ENCODE data around the gene POLR2L.

DNA sequence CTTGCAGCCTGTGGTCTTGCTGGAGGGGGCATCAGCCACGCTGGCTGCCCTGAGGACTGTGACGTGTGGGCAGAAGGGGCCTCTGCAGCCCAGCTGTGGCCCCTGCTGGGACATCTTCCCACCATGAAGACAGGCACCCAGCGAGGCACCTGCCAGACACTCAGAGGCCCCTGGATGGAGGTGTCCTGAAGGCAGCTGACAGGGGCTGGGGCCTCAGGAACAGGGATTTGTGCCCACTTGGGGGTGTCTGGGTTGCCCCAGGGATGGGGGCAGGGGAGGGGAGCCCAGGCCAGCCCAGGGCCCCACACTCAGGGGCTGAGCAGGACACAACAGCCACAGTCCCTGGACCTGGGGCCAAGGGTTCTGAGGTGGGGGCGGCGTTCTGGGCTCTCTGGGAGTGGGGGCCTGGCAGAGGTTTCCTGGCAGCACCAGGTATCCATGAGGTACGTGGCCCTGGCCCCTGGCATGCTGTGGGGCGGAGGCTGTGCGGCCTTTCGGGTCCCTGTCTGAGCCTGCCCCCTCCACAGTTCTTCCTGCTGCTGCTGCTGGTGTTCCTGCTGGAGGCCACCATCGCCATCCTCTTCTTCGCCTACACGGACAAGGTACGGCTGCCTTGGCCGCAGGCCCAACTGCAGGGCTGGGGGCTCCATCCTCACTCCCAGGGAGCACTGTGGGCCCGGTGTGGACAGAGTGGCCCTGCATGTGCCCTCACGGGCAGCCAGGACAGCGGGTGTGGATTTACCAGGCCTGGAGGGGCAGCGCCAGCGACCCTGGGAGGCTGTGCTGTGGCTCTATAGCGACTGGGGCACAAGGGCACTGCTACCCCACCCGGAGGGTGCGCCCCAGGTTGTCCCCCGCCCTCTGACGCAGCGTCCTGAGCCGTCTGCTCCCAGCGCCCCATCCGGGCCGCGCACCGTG, 21.8 kb upstream of the POLR2L start:
- TF ChIP-seq, protein P1, sequence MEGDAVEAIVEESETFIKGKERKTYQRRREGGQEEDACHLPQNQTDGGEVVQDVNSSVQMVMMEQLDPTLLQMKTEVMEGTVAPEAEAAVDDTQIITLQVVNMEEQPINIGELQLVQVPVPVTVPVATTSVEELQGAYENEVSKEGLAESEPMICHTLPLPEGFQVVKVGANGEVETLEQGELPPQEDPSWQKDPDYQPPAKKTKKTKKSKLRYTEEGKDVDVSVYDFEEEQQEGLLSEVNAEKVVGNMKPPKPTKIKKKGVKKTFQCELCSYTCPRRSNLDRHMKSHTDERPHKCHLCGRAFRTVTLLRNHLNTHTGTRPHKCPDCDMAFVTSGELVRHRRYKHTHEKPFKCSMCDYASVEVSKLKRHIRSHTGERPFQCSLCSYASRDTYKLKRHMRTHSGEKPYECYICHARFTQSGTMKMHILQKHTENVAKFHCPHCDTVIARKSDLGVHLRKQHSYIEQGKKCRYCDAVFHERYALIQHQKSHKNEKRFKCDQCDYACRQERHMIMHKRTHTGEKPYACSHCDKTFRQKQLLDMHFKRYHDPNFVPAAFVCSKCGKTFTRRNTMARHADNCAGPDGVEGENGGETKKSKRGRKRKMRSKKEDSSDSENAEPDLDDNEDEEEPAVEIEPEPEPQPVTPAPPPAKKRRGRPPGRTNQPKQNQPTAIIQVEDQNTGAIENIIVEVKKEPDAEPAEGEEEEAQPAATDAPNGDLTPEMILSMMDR (IDR thresholded peaks at IDR 0.05; ENCODE audit: insufficient read depth, low read length, poor library complexity, severe bottlenecking): no peak
- no peak for TF ChIP-seq EZH2phosphoT487 (conservative IDR thresholded peaks at IDR 0.05; ENCODE audit: low read length)
